GM21381 (cell line): ENCODE data around the gene IQSEC2.

ENCODE experiments used
- ATAC-seq: cut with Tn5 transposase; IDR thresholded peaks from one replicate; pipeline ENCODE4 v1.9.1; 2021; ENCODE audit warnings: mild to moderate bottlenecking, moderate library complexity; ENCODE audit not compliant: unreplicated experiment

Gene IQSEC2

GRCh38 chrX:53305219-53305995 lies 24.0 kb upstream of the IQSEC2 start:
- no peak for ATAC-seq

- no peak for ATAC-seq
Measured at GRCh38 chrX:53303195-53303594, 21.8 kb upstream of the IQSEC2 start.

- no peak for ATAC-seq
Measured at GRCh38 chrX:53300157-53300556, 18.8 kb upstream of the IQSEC2 start.

- no peak for ATAC-seq
Measured at GRCh38 chrX:53294024-53294648, 12.8 kb upstream of the IQSEC2 start.

- ATAC-seq: no peak
Measured at GRCh38 chrX:53291596-53291995, 10.2 kb upstream of the IQSEC2 start.

GRCh38 chrX:53290441-53291041 lies 9.2 kb upstream of the IQSEC2 start:
- ATAC-seq: no peak

GRCh38 chrX:53288189-53288588 lies 6.8 kb upstream of the IQSEC2 start:
- ATAC-seq: no peak

- no peak for ATAC-seq
Measured at GRCh38 chrX:53287493-53288138, 6.2 kb upstream of the IQSEC2 start.

- ATAC-seq: no peak
Measured at GRCh38 chrX:53286171-53286570, 4.8 kb upstream of the IQSEC2 start.

GRCh38 chrX:53285591-53285990 lies 4.2 kb upstream of the IQSEC2 start:
- ATAC-seq: no peak

GRCh38 chrX:53284684-53285447 lies 3.5 kb upstream of the IQSEC2 start:
- ATAC-seq: no peak

- no peak for ATAC-seq
Measured at GRCh38 chrX:53283567-53283966, 2.2 kb upstream of the IQSEC2 start.

- no peak for ATAC-seq
Measured at GRCh38 chrX:53283099-53283498, 1.7 kb upstream of the IQSEC2 start.

GRCh38 chrX:53281963-53282695 lies 745 bp upstream of the IQSEC2 start:
- ATAC-seq: no peak

- ATAC-seq: no peak
Measured at GRCh38 chrX:53280331-53281320, 758 bp downstream of the IQSEC2 start.

GRCh38 chrX:53279296-53280237 lies 1.8 kb downstream of the IQSEC2 start:
- ATAC-seq: no peak

GRCh38 chrX:53272808-53273337 lies 8.5 kb downstream of the IQSEC2 start:
- no peak for ATAC-seq
